Measurements from ENCODE around the gene ERMAP. TPM values are rescaled to one million over a fixed set of nuclear protein-coding genes. Genes with fewer than 3 reads are reported as not detected.
A peak's percentile ranks its signal among the peaks of the same experiment; 100 is the strongest.

The ERMAP gene
- total and polyA plus RNA-seq, 9 of the 15 experiments (the other 6 are each of a cell fraction or from before 2014, with no cell fraction given) = 8.0 to 31.4 (median 22.5) TPM

DNA sequence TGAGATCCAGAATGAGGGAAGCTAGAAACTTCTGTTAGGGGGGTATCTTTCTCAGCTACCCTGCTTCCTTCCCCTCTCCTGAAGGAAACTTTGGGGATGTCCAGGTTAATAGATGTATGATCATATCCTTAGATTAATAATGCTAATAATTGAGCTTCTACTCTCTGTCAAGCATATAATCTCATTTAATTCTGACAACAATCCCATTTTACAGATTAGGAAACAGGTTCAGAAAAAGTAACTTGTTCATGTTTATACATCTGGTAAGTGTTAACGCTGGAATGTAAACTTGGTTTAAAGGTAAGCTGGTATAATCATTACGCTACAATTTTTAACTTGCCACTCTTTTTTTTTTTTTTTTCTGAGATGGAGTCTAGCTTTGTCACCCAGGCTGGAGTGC is 33.8 kb upstream of the ERMAP start:
- no peak for ATAC-seq
- no peaks in the 10 kb centered on the region for H3K27me3 ChIP-seq (ENCODE audit: control insufficient read depth in 2 of 2, insufficient read depth in 2 of 2, low read length in 2 of 2)
- intact Hi-C loops (cut with micrococcal nuclease) (no loop called here), in situ Hi-C loops (cut with MboI) (loop anchor here (5.0 kb wide), 1 partner anchor 139 kb away; no protein-coding TSS in a partner anchor)
- ChIA-PET CTCF (ENCODE audit: low intra/inter-chr PET ratio) (no interaction called here), POLR2A (interaction anchor here (0.5 to 2.7 kb wide), 4 partner anchors 10 to 289 kb away, joined by 3 to 11 read pairs (median 4); partner anchors contain the start of genes C1orf50 and P3H1)
- TF ChIP-seq BCOR (IDR thresholded peaks at IDR 0.05) = peak; percentile 49
- no peak for TF ChIP-seq PTRF (tag; IDR thresholded peaks at IDR 0.05)
- TF ChIP-seq RBM25 (IDR thresholded peaks at IDR 0.05; ENCODE audit: low read depth, low read length, severe bottlenecking) = peak; percentile 88
- no peak for TF ChIP-seq JUND (IDR thresholded peaks at IDR 0.05; ENCODE audit: borderline replicate concordance, low read depth, low read length)
- no peak for TF ChIP-seq JUND (tag; IDR thresholded peaks at IDR 0.05; ENCODE audit: borderline replicate concordance, low read depth, low read length)
- no peak for TF ChIP-seq IRF2 (CRISPR knock-in tag; IDR thresholded peaks at IDR 0.05)
- H3K4me1 ChIP-seq (replicated peaks in 1 of 2; ENCODE audit: control insufficient read depth in 2 of 2, insufficient read depth in 2 of 2, low read length in 2 of 2) = peaks cover 0 to 15% of the 10 kb centered on the region in 2 experiments; a peak in 3 of 5 replicates
- H3K4me3 ChIP-seq = no peak overlapping the region
- BruUV-seq (replicated peaks) = no TSS peak
- no peak for DNase-seq (ENCODE audit: extremely low read depth in 1 of 4, low spot score in 3 of 4)
- H3K27ac ChIP-seq (ENCODE audit: extremely low read depth, low read depth, low read length) = no peak overlapping the region
- H3K79me2 ChIP-seq (ENCODE audit: control insufficient read depth, insufficient read depth, low read length) = no peaks in the 10 kb centered on the region
- WGBS (ENCODE audit: insufficient coverage, low coverage, missing lambda C conversion rate) = 95% methylated on average over 2 of the region's 2 CpGs
- no peak for FAIRE-seq
- peaks cover 44% of the 10 kb centered on the region for H3K36me3 ChIP-seq (ENCODE audit: control insufficient read depth, insufficient read depth, low read length)
- H2AFZ ChIP-seq (ENCODE audit: low read depth, low read length) = no peak overlapping the region
- H3K9me1 ChIP-seq (ENCODE audit: control insufficient read depth, insufficient read depth, low read length) = no peaks in the 10 kb centered on the region
- H3K4me2 ChIP-seq (ENCODE audit: insufficient read depth, low read length) = no peak overlapping the region
- H3K9me3 ChIP-seq (replicated peaks; ENCODE audit: control insufficient read depth, insufficient read depth, low read depth, low read length) = no peaks in the 10 kb centered on the region
- no peaks in the 10 kb centered on the region for H4K20me1 ChIP-seq (replicated peaks; ENCODE audit: control insufficient read depth, insufficient read depth, low read length)
- H3K9ac ChIP-seq (ENCODE audit: insufficient read depth in 1 of 2, low read depth in 2 of 2, low read length in 2 of 2) = no peak overlapping the region

DNA sequence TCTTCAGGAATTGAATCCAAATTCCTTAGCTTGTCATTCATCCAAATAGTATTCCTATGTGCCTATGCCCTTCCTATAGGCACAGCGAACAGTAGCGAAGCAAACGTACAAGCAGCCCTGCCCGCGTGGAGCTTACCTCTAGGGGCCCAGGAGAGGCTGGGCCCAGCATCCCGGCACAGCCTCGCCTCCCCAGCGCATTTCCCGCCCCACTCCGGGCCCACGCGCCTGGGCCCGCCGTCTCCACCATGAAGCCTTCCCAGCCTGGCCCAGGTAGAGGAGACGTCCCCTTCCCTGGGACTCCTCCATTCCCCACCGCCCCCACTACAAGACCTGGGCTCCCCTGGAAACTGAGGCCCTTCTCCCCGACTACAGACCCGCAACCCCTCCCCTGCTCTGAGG is 32.4 kb upstream of the ERMAP start:
- POLR2A ChIA-PET = interaction anchor here (0.7 to 2.7 kb wide), 4 partner anchors 9 to 550 kb away, joined by 3 to 11 read pairs (median 4); partner anchors contain the start of genes C1orf50 and P3H1
- Histone ChIP-seq H3K4me3 (no peak overlapping the region), H3K4me2 (ENCODE audit: insufficient read depth, low read length) (no peak overlapping the region), H3K27ac (ENCODE audit: extremely low read depth, low read depth, low read length) (no peak overlapping the region), H3K9ac (ENCODE audit: insufficient read depth in 1 of 2, low read depth in 2 of 2, low read length in 2 of 2) (no peak overlapping the region), H3K27me3 (ENCODE audit: control insufficient read depth in 2 of 2, insufficient read depth in 2 of 2, low read length in 2 of 2) (no peaks in the 10 kb centered on the region), H3K36me3 (ENCODE audit: control insufficient read depth, insufficient read depth, low read length) (peaks cover 34% of the 10 kb centered on the region), H3K79me2 (ENCODE audit: control insufficient read depth, insufficient read depth, low read length) (no peaks in the 10 kb centered on the region), H3K4me1 (replicated peaks in 1 of 2; ENCODE audit: control insufficient read depth in 2 of 2, insufficient read depth in 2 of 2, low read length in 2 of 2) (peaks cover 0 to 15% of the 10 kb centered on the region in 2 experiments; a peak in 3 of 5 replicates), H3K9me3 (replicated peaks; ENCODE audit: control insufficient read depth, insufficient read depth, low read depth, low read length) (no peaks in the 10 kb centered on the region), H2AFZ (ENCODE audit: low read depth, low read length) (no peak overlapping the region), H4K20me1 (replicated peaks; ENCODE audit: control insufficient read depth, insufficient read depth, low read length) (no peaks in the 10 kb centered on the region), H3K9me1 (ENCODE audit: control insufficient read depth, insufficient read depth, low read length) (no peaks in the 10 kb centered on the region)
- no peak for FAIRE-seq
- in situ Hi-C loops (cut with MboI) = loop anchor here (5.0 kb wide), 1 partner anchor 138 kb away; no protein-coding TSS in a partner anchor
- no peak for DNase-seq (ENCODE audit: extremely low read depth in 1 of 4, low spot score in 3 of 4)
- CTCF ChIA-PET (ENCODE audit: low intra/inter-chr PET ratio) = no interaction called here
- no peak for ATAC-seq
- peak; percentile 16; the same call in 1 of the 2 replicates for TF ChIP-seq SUPT5H (IDR thresholded peaks at IDR 0.05)
- no peak for TF ChIP-seq ATF7 (IDR thresholded peaks at IDR 0.05)
- TF ChIP-seq, protein P1, sequence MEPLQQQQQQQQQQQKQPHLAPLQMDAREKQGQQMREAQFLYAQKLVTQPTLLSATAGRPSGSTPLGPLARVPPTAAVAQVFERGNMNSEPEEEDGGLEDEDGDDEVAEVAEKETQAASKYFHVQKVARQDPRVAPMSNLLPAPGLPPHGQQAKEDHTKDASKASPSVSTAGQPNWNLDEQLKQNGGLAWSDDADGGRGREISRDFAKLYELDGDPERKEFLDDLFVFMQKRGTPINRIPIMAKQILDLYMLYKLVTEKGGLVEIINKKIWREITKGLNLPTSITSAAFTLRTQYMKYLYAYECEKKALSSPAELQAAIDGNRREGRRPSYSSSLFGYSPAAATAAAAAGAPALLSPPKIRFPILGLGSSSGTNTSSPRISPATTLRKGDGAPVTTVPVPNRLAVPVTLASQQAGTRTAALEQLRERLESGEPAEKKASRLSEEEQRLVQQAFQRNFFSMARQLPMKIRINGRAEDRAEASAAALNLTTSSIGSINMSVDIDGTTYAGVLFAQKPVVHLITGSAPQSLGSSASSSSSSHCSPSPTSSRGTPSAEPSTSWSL (CRISPR knock-in tag; IDR thresholded peaks at IDR 0.05; ENCODE audit: borderline replicate concordance) = no peak
- no peak for TF ChIP-seq ARID1B (IDR thresholded peaks at IDR 0.05)
- TF ChIP-seq ZNF143 (CRISPR knock-in tag; IDR thresholded peaks at IDR 0.05) = no peak
- no peak for TF ChIP-seq FOS (IDR thresholded peaks at IDR 0.05; ENCODE audit: extremely low read depth, insufficient read length)
- no peak for TF ChIP-seq CBFA2T3 (IDR thresholded peaks at IDR 0.05)
- TF ChIP-seq RFX5 (IDR thresholded peaks at IDR 0.05; ENCODE audit: low read depth, low read length) = no peak
- WGBS (ENCODE audit: insufficient coverage, low coverage, missing lambda C conversion rate) = 87% methylated on average over 15 of the region's 18 CpGs
- BruUV-seq (replicated peaks) = no TSS peak
- intact Hi-C loops (cut with micrococcal nuclease) = no loop called here

All from K562 (cell line).